B cell (primary cell): ENCODE measurements around the gene MFSD2A. TPM values are rescaled to one million over a fixed set of nuclear protein-coding genes. Genes with fewer than 3 reads are reported as not detected.

Experiments
- ATAC-seq: fragments of 200-7000 bp; cut with Tn5 transposase; one replicate; pipeline ENCODE4 v1.10.0; 2021; ENCODE audit warnings: low read depth, mild to moderate bottlenecking, moderate number of reproducible peaks, moderate library complexity
- CTCF ChIA-PET: fragments of 350-600 bp; sonication (Branson Sonifier 250); formaldehyde crosslinking; loops from one replicate; lab custom pipeline; 2021; ENCODE audit warnings: antibody characterized with exemption, inconsistent platforms; lab: Charles Lee
- POLR2A ChIA-PET: fragments of 350-600 bp; sonication (Branson Sonifier 250); formaldehyde crosslinking; loops from one replicate; lab custom pipeline; 2021; ENCODE audit warnings: antibody characterized with exemption; lab: Charles Lee
- DNase-seq: peaks from one replicate; pipeline ENCODE4 v3.0.0; 2013
- H2AFZ ChIP-seq: 2 replicates; pipeline ENCODE4 v1.6.1; 2012; ENCODE audit warnings: mild to moderate bottlenecking, low read depth, low read length; ENCODE audit not compliant: insufficient read depth, poor library complexity, severe bottlenecking
- H3K27ac ChIP-seq, 2 donors: 1 replicate in 1 of 2; 2 replicates in 1 of 2; pipeline ENCODE4 v1.5.1; 2012 to 2013; ENCODE audit warnings: low read length in 2 of 2, mild to moderate bottlenecking in 2 of 2, moderate library complexity in 1 of 2
- H3K27me3 ChIP-seq, 4 experiments: fragments of 200-600 bp in 1 of 4; sonication (generic) in 1 of 4; replicated peaks in 1 of 4; 1 replicate in 2 of 4; 2 replicates in 2 of 4; pipeline versions ENCODE4 v1.6.1 to v1.7.0; 2013 to 2016; ENCODE audit warnings: low read length in 3 of 4, mild to moderate bottlenecking in 2 of 4, mixed read lengths in 1 of 4, moderate library complexity in 1 of 4; ENCODE audit not compliant: insufficient read depth in 4 of 4, control insufficient read depth in 3 of 4; ENCODE audit errors: control extremely low read depth in 1 of 4
- H3K36me3 ChIP-seq, 2 experiments: replicated peaks in 1 of 2; 1 replicate in 1 of 2; 2 replicates in 1 of 2; pipeline versions ENCODE4 v1.6.1 to v1.7.1; 2013; ENCODE audit warnings: low read length in 1 of 2; ENCODE audit not compliant: insufficient read depth in 2 of 2, control insufficient read depth in 1 of 2; ENCODE audit errors: control extremely low read depth in 1 of 2, extremely low read depth in 1 of 2
- H3K4me1 ChIP-seq, 2 donors: fragments of 200-600 bp in 1 of 2; sonication (generic) in 1 of 2; 1 replicate in 1 of 2; 2 replicates in 1 of 2; pipeline versions ENCODE4 v1.5.1 to v1.6.1; 2013 to 2017; ENCODE audit warnings: low read length in 2 of 2; ENCODE audit not compliant: control insufficient read depth in 2 of 2, insufficient read depth in 2 of 2
- H3K4me2 ChIP-seq: replicated peaks from 2 replicates; pipeline ENCODE3; 2012; ENCODE audit warnings: mild to moderate bottlenecking, low read depth, low read length; ENCODE audit not compliant: poor library complexity, severe bottlenecking
- H3K4me3 ChIP-seq, 5 experiments: fragments of 200-600 bp in 1 of 5; sonication (generic) in 1 of 5; 1 replicate in 3 of 5; 2 replicates in 2 of 5; pipeline versions ENCODE4 v1.5.1 to v1.7.0; 2011 to 2016; ENCODE audit warnings: low read length in 4 of 5, mild to moderate bottlenecking in 4 of 5, low read depth in 2 of 5, control low read depth in 1 of 5, moderate library complexity in 1 of 5; ENCODE audit not compliant: insufficient read depth in 1 of 5; ENCODE audit errors: control extremely low read depth in 1 of 5, extremely low read depth in 1 of 5
- H3K79me2 ChIP-seq: fragments of 200-600 bp; sonication (generic); one replicate; pipeline ENCODE4 v1.6.0; 2016; ENCODE audit warnings: low read length; ENCODE audit not compliant: control insufficient read depth, insufficient read depth
- H3K9ac ChIP-seq: fragments of 200-600 bp; sonication (generic); 2 replicates; pipeline ENCODE4 v1.6.1; 2017; ENCODE audit warnings: mild to moderate bottlenecking, low read length, moderate library complexity
- H3K9me3 ChIP-seq, 3 donors: one replicate each; pipeline versions ENCODE4 v1.6.1 to v1.7.1; 2013; ENCODE audit warnings: low read length in 2 of 3; ENCODE audit not compliant: control insufficient read depth in 2 of 3, insufficient read depth in 1 of 3; ENCODE audit errors: control extremely low read depth in 1 of 3
- H4K20me1 ChIP-seq: 2 replicates; pipeline ENCODE4 v1.6.0; 2012; ENCODE audit warnings: mild to moderate bottlenecking, low read length; ENCODE audit not compliant: insufficient read depth, control insufficient read depth, poor library complexity, severe bottlenecking
- H3K27ac Mint-ChIP-seq: one replicate; pipeline ENCODE4 v1.8.0; 2021; ENCODE audit warnings: mixed read lengths
- H3K27me3 Mint-ChIP-seq: one replicate; pipeline ENCODE4 v1.8.0; 2021; ENCODE audit warnings: mixed read lengths
- H3K4me1 Mint-ChIP-seq: one replicate; pipeline ENCODE4 v1.8.0; 2021; ENCODE audit warnings: mixed read lengths
- H3K4me3 Mint-ChIP-seq: one replicate; pipeline ENCODE4 v1.8.0; 2021; ENCODE audit warnings: mixed read lengths
- H3K9me3 Mint-ChIP-seq: one replicate; pipeline ENCODE4 v1.8.0; 2022; ENCODE audit warnings: mixed read lengths; ENCODE audit not compliant: insufficient read depth
- CTCF ChIP-seq: fragments of 200-600 bp; IDR thresholded peaks from one replicate; pipeline ENCODE4 v1.8.0; 2022; ENCODE audit warnings: antibody characterized with exemption, mild to moderate bottlenecking
- EZH2 ChIP-seq: IDR thresholded peaks from 2 replicates; pipeline ENCODE4 v1.6.1; 2012; ENCODE audit warnings: borderline replicate concordance, low read depth, mild to moderate bottlenecking, moderate library complexity, low read length; ENCODE audit not compliant: insufficient read depth, poor library complexity, severe bottlenecking
- WGBS: methylation state at CpG from one replicate; pipeline ENCODE4 v1.1.5; 2013; ENCODE audit warnings: missing lambda C conversion rate; ENCODE audit not compliant: insufficient coverage; 5-methylcytosine and 5-hydroxymethylcytosine counted together
- intact Hi-C: fragments of 100-400 bp; cut with micrococcal nuclease; formaldehyde crosslinking; loops from one replicate; pipeline ENCODE4 v1.10.0; 2022
- polyA plus RNA-seq: library from polyadenylated mRNA; depleted of rRNA; stranded (reverse); fragments of >200 nt; gene quantifications from 2 replicates; pipeline ENCODE4 v1.2.3, GENCODE V29; 2012
- total RNA-seq, 2 donors: library from RNA; stranded (reverse); fragments of 120-200 nt in 1 of 2; gene quantifications; 1 replicate in 1 of 2; 2 replicates in 1 of 2; pipeline versions ENCODE4 v1.2.3 to v1.2.4, GENCODE V29; 2013 to 2022

The MFSD2A gene
- total and polyA plus RNA-seq, 2 donors (not counting 1 experiment from before 2014, with no cell fraction given): 1.8 to 3.9 TPM

GRCh38 chr1:39959651-39960333 is 4.8 kb downstream of the MFSD2A start:
- Mint-ChIP-seq H3K4me1 (peaks cover 51% of the 10 kb centered on the region), H3K4me3 (peak overlapping the region; percentile 41), H3K27me3 (no peaks in the 10 kb centered on the region), H3K27ac (peak overlapping the region; percentile 93), H3K9me3 (no peaks in the 10 kb centered on the region)
- Histone ChIP-seq H3K4me2 (peak overlapping the region; percentile 77), H4K20me1 (no peaks in the 10 kb centered on the region), H2AFZ (peak overlapping the region; percentile 86), H3K9me3 (peaks cover 0 to 4% (median 0%) of the 10 kb centered on the region in 3 donors), H3K27me3 (no peaks in the 10 kb centered on the region), H3K27ac (peak overlapping the region; percentile 71 to 73), H3K4me1 (peaks cover 25 to 46% of the 10 kb centered on the region in 2 donors), H3K4me3 (peak overlapping the region in 3 of 5 experiments; percentile 26 to 34 (median 28)), H3K36me3 (no peaks in the 10 kb centered on the region), H3K9ac (peak overlapping the region; percentile 44), H3K79me2 (peaks cover 15% of the 10 kb centered on the region)
- DNase-seq (no peak), ATAC-seq (no peak)
- ChIA-PET CTCF (interaction anchor here (1.3 to 5.2 kb wide), 4 partner anchors 40 to 142 kb away, joined by 3 to 27 read pairs (median 7); no protein-coding TSS in a partner anchor), POLR2A (interaction anchor here (1.0 kb wide), 1 partner anchor 549 kb away, joined by 3 read pairs; the partner anchor contains the start of gene EXO5)
- 69% methylated on average over 11 of the region's 12 CpGs for WGBS
- TF ChIP-seq EZH2: no peak
- TF ChIP-seq CTCF: no peak
- intact Hi-C loops: loop anchor here (1.0 to 5.0 kb wide), 2 partner anchors 76 to 142 kb away; partner anchors contain the start of gene TRIT1
